HG02642 (cell line): ENCODE results near the gene GPX4.

ENCODE experiments used
- ATAC-seq: cut with Tn5 transposase; IDR thresholded peaks from one replicate; pipeline ENCODE4 v1.9.1; 2021; ENCODE audit warnings: mild to moderate bottlenecking; ENCODE audit not compliant: unreplicated experiment, poor library complexity

The GPX4 gene

GRCh38 chr19:1068009-1069001 is 35.5 kb upstream of the GPX4 start:
- ATAC-seq: no peak

GRCh38 chr19:1069009-1069779 is 34.6 kb upstream of the GPX4 start:
- ATAC-seq: no peak

GRCh38 chr19:1070576-1070930 is 33.2 kb upstream of the GPX4 start:
- no peak for ATAC-seq

GRCh38 chr19:1070931-1071791 is 32.6 kb upstream of the GPX4 start:
- no peak for ATAC-seq

- no peak for ATAC-seq
These were observed 31.3 kb upstream of the GPX4 start for GRCh38 chr19:1072371-1073015.

- ATAC-seq: no peak
These were observed 30.5 kb upstream of the GPX4 start for GRCh38 chr19:1073063-1073955.

- no peak for ATAC-seq
These were observed 29.8 kb upstream of the GPX4 start for GRCh38 chr19:1073956-1074517.

- peak; percentile 70 for ATAC-seq
These were observed 29.1 kb upstream of the GPX4 start for GRCh38 chr19:1074544-1075283.

GRCh38 chr19:1076046-1076386 is 27.8 kb upstream of the GPX4 start:
- ATAC-seq: no peak

- ATAC-seq: peak; percentile 65
These were observed 26.8 kb upstream of the GPX4 start for GRCh38 chr19:1076951-1077350.

- no peak for ATAC-seq
These were observed 24.2 kb upstream of the GPX4 start for GRCh38 chr19:1079566-1080111.

GRCh38 chr19:1080360-1081161 is 23.2 kb upstream of the GPX4 start:
- ATAC-seq: no peak

- no peak for ATAC-seq
These were observed 22.3 kb upstream of the GPX4 start for GRCh38 chr19:1081301-1082164.

GRCh38 chr19:1082165-1082927 is 21.4 kb upstream of the GPX4 start:
- no peak for ATAC-seq
